GM19328 (cell line): ENCODE measurements around the gene GGTLC1.

Source experiments
- ATAC-seq: cut with Tn5 transposase; IDR thresholded peaks from one replicate; pipeline ENCODE4 v1.9.1; 2021; ENCODE audit warnings: mild to moderate bottlenecking, moderate library complexity; ENCODE audit not compliant: unreplicated experiment

The GGTLC1 gene

DNA sequence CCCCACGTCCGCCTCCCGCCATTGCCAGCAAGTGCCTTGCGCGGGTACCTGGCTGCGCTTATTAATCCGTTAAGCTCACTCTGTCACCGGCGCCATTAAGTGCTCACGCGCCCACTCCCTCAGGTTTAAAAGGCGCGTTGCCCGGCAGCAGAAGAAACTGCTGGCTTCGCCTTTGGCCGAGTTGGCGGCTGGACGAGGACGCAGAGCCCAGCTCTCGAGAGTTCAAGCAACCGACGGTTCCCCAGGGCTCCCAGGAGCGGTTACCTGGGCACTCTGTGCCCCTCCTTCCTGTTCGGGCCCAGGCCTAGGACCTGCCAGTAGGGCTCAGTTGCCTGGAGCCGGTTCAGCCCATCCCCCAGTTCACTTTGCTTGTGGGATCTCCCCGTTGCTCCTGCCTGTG, at the start of gene GGTLC1:
Gene GGTLC1, minus strand, starts transcription at position 219 of the 400 bp plus-strand sequence. CDS start 2,168 bp downstream, outside the sequence.
- ATAC-seq = no peak

DNA sequence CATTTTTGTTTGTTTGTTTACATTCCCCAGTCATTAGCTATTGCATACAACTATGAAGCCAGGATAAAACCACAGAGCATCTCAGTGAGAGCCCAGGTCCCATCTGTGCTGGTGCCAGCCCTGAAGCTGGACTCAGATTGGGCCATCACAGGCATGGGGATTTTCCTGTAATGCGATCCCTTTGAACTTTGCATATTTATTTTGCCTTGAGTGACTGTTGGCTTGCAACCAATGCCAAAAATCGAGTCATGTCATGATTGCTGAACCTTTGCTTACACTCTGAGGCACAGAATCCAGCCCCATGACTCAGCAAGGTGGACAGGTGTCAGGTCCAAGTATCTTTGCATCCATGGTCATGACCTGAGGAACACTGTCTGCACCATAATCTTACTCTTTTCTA, 46.2 kb upstream of the GGTLC1 start:
- ATAC-seq = no peak

DNA sequence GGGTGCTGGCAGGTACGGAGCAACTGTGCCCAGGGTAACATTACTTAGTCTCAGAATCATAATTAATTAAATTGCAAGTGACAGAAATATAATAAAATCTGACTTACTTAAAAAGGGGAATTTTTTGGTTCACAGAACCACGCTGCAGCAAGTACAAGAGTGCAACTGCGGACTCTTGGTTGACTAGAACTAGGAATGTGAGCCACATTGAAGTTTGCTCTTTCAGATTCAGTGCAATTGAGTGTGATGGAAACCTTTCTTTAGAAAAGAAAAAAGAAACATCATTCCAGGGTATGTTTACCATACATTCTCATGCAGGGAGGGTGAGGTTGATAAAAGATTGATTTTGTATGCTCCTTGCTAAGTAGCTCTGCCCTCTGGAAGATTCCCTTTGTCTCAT, 45.0 kb upstream of the GGTLC1 start:
- ATAC-seq = no peak

DNA sequence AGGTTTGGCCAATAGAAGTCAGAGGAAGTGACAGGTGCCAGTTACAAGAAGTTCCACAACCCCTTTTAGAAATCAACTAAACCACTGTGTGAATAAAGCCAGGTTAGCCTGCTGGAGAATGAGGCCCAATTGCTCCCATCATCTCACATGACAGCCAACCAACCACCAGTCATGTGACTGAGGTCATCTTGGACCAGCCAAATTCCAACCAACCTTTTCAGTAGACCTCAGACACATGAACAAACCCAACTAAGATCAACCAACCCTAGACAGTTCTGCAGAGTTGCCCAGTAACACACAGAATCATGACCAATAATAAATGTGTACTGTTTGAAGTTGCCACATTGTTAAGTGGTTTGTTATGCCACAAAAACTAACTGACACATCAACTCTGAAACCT, 44.6 kb upstream of the GGTLC1 start:
- ATAC-seq = no peak

DNA sequence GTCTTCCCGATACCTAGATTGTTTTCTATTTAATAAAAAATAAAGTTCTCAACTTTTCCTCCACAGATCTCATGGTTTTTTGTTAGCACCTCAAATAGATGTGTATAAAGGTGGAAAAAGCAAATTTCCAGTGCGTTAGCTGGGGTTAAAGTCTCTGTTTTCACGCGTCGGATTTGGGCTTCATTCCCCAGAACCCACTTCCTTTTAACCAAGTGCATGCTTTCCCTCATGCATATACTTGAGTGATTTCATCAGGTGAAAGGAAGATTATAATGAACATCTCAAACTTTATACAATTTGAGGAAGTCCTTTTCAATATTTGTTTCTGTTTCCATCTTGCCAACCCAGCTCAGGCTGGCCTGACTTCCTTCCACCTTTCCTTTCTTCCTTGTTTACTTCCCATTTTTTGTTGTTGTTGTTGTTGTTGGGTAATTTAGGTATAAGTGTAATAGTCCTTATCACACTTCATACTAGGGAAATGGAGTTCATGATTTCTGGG, 43.9 kb upstream of the GGTLC1 start:
- ATAC-seq = no peak

DNA sequence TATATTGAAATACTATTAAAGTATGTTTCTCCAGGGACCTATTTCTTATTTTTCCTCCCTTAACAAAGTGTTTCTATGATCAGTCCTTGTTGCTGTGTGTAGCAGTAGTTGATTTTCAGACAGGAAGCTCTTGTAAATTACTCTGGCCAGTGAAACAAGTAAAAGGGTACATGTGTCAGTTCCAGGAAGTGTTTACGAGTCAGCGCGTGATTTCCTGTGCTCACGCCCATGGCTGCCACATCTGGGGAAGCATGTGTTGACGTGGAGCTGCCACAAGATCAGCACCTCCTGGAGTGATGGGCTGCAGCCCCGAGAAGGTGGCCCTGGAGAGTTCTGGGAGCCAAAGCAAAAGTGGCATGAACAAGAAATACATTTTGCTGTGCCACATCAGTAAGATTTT, 38.6 kb upstream of the GGTLC1 start:
- ATAC-seq = no peak

DNA sequence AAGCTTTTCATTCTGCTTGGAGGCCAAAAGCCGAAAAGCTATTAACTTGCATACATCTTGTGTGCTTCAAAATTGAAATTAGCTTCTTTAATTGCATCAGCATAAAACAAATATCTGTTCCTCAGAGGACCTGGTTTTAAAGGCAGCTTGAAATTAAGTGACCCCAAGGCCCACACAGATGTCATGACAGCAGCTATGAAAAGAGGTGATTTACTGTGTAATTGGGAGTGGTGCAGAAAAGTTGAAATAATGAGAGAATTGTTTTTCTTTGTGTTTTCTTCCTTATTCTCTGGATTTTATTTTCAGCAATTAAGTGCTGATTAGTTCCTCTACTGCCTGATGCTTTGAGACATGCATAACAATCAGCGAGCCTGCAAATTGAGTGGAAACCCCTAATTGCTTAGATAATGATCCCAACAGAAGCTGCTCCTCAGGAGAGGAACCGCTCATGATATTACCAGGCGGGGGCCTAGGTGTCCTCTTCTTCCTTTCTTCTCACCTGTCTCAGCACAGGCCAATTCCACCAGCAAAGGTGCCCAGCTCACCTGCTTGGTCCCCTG, 34.1 kb upstream of the GGTLC1 start:
- ATAC-seq = no peak

DNA sequence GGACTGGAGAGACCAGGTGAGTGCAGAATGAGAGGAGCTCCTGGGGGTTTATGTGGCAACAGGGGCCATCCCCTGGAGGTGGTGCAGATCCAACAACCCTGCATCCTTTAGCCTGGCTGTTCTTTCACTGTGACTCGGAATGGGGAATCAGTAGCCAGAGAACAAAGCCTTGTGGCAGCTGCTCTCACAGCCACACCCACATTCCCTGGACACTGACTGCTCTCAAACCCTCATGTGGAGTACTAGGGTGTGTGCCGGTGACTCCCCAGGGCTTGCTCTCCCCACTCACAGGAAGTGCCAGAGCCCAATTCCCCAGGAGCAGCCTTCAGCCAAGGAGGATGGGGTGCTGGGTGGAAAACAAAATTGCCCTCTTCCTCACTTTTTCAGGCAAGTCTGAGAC, 30.2 kb upstream of the GGTLC1 start:
- no peak for ATAC-seq

DNA sequence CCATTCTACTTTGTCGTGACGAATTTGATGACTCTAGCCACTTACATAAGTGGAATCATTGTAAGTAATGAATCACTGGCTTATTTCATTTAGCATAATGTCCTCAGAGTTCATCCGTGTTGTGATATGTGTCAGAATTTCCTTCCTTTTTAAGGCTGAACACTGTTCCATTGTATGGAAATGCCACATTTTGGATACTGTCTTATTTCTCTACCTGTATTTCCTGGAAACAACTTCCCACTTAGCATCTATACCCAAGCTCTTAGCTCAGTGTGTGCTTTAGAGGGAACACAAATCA, 28.8 kb upstream of the GGTLC1 start:
- no peak for ATAC-seq

DNA sequence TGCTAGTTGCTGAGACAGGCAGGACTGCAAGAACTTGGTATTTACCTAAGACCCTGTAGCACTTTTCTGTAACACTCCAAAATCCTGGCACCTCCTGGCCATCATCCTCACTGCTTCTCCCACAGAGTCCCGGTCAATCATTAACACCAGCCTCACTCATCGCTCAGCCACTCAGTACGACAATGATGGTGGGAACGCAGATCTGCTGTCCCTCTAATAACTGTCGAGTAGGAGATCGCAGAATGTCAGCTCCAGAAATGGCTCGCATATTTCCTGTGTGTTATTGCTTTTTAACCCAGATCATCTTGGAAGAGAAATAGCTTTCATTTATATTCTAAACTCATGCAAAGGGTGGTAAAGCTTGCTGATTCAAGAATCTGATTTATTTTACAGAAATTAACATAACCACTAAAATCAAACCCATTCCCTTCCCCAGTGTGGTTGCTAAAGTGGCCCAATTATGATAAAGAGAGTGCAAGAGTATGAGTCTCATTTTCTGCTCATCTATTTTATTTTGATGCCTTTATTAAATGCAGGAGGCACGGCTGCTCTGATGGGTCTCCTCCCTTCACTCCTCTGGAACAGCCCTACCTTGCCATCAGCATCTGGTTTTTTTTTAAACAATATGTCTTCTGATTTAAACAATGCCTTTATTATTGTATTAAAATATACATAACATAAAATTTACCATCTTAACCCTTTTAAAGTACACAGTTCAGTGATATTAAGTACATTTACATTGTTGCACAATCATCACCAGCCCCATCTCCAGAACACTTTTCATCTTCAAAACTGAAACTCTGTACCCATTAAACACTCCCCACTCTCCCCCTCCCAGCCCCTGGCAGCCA, 28.3 kb upstream of the GGTLC1 start:
- ATAC-seq = no peak

DNA sequence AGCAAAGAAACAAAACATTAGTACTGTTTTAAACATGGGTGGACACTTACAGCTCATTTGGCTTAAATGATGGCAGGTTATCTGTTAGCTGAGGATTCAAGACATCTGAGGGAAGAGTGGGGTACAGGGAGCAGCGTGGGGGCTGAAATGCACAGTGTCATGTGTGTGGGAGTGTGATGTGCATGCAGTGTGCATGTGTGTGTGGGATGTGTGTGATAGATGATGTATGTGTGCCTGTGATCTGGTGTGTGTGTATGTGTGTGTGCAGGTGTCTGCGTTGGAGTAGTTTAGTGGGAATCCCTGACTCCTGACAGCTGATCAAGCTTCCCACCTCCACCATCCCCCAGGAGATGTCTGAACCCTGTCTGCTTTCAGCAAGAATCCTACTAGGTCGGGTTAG, 25.4 kb upstream of the GGTLC1 start:
- ATAC-seq = no peak

DNA sequence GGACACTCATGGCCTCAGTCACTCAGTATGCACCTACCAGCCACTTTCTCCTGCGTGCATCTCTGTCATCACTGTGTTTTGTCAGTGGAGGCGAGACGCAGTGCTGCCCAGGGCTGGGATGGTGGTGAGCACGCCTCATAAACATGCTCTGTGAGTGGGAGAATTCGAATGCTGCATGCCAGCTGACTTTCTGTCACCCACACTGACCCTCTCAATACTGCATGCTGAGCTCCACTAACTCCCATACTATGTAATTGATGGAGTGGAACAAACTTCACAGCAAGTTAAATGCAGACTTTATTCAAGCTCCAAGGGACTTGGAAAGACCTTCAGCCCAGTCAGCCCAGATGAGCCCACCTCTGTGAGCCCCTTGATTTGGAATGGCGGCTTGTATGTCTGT, 22.7 kb upstream of the GGTLC1 start:
- ATAC-seq = no peak

DNA sequence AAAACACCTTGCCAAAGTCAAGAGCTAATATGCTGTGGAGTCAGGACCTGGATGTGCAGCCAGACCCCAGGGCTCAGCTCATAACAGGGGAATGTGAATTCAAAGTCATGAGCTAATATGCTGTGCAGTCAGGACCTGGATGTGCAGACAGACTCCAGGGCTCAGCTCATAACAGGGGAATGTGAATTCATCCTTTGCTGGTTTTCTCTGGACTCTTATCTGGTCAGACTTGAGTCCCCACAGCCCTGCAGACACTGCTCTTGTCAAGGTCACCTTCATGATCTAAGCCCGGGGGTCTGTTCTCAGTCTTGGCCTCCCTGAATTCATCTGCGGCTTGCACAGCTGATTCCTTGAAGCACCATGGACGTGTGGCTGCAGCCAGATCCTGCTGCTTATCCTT, 19.2 kb upstream of the GGTLC1 start:
- ATAC-seq = no peak

DNA sequence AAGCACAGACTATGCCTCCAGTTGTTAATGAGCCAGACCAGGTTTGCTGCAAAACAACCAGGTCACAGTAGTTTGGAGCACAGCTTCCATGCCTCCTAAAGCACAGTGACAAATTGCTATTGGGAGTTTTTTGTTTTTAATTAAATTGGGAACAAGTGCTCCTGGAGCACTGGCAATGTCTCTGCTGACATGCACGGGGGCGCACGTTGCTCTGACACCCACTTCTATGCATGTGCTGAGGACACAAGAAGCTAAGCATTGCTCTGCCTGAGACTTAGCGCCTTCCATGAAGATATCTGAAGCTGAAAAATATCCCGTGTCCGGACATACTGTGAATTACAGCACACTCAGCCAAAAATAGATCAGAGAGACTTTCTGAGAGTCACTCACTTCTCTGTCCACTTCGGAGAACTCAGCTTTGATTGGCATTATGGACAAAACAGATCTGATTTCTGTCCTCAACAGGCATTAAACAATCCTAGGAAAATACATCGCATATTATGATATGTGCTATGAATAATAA, 18.6 kb upstream of the GGTLC1 start:
- ATAC-seq = no peak

DNA sequence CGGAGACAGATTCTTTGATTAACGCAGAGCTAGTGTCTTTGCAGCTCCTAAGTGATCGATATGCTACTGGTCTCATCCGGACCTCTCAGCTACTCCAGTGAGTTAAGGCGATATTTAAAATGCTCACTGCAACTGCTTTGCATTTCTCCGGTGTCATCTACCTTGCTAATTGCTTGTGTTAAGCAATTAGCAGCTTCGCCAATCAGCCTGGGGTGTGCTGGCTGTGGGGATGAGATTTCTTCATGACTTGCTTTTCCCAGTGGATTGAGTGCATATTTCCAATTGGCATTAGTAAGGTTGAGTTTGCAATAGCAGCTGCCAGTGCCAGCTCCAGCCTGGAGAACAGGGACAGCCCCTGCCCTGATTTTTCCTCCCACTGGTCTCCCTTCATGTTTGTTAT, 18.0 kb upstream of the GGTLC1 start:
- ATAC-seq = no peak

DNA sequence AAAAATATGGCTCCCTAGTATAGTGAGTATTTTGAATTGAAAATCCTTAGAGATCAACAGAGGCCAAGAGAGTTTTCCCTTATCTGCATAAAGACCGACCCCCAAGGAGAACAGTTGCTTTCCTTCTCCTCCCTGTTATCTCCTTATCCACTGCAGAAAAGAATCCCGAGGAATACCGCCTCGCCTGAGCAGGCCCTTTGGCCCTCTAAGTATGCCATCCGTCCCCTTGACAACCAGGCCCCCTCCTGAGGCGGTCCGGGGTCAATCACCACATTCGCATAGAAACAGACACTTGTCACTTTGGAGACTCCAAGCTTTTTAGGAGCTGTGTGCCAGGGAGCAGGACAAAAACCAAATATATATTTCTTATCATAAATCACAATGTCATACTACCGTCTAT, 15.9 kb upstream of the GGTLC1 start:
- ATAC-seq = no peak

DNA sequence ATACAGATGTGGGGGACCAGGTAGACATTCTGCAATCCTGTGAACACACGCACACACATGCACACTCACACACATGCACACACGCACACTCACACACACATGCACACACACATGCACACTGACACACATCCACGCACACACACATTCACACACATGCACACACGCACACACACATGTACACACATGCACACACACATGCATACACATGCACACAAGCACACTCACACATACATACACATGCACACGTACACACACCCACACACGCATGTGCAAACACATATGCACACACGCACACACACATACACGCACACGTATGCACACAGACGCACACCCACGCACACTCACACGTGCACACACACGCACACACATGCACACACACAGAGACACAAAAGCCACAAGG, 14.3 kb upstream of the GGTLC1 start:
- ATAC-seq = no peak

DNA sequence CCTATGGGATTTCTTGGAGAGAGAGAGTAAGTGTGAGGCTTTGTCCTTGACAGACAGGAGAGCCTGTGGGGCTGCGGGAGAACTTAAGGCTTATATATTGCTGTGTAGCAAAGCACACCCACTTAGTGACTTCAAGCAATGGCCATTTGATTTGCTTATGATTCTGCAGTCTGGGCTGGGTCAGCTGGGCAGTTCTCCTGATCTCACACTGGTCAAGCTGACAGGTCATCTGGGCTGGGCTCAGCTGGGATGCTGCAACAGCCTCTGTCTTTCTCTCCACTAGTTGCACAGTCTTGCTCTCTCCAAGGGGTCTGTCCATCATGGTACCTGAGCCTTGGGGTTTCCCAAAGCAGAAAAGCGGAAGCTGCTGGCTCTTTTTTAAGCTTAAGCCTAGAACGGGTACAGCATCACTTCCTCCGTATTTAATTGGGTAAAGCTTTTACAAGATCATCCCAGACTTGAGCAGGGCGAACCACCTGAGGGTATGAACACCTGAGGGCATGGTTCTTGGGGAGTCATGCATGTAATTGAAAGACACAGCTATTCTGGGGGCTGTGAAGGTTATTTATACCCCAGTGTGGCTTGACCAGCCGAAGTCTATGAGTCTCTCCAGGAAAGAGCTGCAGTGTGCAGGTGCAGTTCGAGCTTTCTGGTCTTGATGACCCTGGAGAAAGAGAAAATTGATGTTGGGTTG, 13.3 kb upstream of the GGTLC1 start:
- ATAC-seq = no peak

DNA sequence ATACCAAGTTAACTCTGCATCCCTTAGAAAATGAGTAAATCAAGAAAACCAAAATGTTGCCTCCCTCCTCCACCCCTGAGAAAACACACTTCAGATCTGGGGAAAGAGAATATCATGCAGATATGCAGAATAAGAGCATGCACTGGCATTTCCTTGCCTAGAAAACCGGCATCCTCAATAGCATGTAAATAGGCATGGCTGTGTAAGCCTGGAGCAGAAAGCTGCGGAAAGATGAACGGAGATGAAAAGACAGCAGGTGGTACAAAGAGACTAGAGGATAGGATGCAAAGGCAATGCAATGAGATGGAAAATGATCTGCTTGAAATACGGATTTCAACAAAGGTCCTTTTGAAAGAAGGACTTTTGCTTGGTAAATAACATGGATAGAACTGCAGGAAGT, 10.3 kb upstream of the GGTLC1 start:
- ATAC-seq = no peak

DNA sequence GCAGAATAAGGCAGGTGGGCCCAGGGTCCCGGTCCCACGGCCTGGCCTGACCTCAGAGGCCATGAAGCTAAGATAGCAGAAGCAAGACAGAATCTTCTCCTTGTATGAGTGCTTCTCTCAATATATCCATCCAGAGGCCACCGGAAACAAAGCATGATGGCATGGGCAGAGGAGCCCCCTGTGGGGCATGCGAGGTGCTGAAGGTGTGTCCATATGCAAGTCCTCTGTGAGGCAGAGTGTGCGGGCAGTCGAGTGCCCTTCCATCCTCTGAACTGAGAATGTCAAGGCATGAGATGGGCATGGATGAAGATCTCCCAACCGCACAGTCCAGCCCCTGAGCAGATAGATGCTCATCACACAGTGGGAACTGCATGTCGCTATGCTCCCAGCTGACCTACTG, 9.8 kb upstream of the GGTLC1 start:
- no peak for ATAC-seq

DNA sequence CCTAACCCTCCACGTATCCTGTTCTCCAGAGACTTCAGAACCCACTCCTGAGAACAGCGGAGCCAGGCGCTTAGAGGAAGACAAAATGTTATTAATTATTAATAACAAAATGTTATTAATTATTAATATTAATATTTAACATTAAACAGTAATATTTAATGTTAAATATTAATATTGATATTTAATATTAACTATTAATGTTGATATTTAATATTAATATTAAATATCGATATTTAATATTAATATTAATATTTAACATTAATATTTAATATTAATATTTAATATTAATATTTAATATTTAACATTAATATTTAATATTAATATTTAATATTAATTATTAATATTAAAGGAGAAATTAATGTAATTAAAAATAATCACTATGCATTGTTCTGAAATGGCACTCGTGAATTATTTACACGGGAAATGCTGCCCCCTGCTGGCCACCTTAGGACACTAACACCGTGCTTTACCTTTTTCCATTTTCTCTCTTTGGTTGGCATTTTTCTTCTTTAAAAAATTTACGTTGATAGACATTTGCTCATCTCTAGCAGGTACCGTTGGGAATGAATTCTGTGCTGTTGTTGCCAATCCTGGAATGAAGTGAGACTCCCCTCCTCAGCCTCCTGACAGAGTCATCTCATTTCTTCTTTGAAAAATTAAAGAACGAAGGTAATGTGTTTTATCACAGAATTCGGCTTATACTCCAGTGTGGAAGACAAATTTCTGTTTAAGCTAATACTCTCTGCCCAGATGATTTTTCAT, 7.5 kb upstream of the GGTLC1 start:
- ATAC-seq = no peak
